ENCODE measurements around the gene TCF7L1.

TCF7L1 gene

DNA sequence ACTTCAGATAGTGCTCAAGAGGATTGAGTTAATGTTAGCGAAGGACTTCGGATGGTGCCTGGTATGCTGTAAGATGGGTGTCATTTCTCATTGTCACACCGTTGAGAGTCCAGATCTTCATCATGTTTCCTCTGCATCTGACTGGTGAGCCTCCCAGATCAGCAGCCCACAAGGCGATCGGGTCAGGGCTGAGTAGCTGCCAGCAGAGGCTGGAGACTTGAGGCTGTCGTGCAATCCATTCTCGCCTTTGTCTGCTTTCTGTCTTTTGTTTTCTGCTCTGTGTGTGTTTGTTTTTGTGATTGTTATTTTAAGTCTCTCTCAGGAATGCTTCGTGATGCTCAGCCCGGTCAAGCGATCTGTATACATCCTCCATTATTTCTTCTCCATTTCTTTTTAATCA is 98.8 kb downstream of the TCF7L1 start:
- DNase-seq = no peak

DNA sequence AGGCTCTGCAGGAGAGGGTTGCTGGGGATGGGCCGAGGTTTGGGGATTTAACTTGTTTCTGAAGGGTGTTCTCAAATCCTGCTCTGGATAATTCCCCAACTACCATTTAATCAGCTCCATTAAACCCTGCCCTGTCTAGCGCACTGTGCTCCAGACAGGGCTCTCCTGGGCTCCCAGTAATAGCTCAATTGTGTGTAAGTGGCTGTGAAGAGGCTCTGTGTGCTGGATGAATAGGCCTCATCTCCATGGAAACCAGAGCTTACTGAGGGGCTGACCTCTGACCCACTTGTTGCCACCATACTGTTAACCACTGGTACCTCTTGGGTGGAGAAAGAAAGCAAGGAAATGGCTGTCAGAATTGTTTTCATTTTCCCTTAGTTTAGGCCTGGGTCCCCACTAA is 101.7 kb downstream of the TCF7L1 start:
- DNase-seq = peak; percentile 71 to 81

DNA sequence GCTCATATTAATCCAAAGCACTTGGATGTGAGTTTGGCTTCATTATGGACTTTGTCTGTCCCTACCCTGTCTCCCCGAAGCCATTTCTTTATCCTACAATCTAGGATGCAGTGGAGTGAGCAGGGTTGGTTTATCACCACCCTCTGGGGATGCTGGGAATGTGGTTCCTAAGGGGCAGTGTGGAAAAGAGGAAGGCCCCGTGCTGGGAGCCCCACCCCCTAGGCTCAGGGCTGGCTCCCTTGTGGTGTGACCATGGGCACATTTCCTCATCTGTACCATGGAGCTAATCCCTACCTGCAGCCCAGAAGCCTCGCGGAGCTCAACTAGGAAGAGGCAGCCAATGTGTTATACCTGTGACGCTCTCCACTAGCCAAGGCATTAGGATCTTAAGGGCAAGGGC is 102.1 kb downstream of the TCF7L1 start:
- DNase-seq = no peak

DNA sequence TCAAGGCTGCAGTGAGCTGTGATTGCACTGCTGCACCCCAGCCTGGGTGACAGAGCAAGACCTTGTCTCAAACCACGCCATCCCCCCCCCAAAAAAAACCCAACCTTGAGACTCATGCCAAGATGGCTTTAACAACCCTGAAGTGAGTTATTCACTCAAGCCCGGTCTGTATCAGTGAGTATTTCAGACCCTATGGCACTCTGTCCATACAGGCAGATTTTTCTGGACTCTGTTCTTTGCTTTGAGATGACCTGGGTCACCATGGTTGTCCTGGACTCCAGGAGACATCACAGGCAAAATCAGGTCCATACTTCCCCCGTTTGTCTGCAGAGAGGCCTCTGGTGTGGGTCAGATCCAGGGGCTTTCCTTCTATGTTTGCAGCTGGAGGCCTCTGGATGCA is 102.9 kb downstream of the TCF7L1 start:
- DNase-seq = no peak

DNA sequence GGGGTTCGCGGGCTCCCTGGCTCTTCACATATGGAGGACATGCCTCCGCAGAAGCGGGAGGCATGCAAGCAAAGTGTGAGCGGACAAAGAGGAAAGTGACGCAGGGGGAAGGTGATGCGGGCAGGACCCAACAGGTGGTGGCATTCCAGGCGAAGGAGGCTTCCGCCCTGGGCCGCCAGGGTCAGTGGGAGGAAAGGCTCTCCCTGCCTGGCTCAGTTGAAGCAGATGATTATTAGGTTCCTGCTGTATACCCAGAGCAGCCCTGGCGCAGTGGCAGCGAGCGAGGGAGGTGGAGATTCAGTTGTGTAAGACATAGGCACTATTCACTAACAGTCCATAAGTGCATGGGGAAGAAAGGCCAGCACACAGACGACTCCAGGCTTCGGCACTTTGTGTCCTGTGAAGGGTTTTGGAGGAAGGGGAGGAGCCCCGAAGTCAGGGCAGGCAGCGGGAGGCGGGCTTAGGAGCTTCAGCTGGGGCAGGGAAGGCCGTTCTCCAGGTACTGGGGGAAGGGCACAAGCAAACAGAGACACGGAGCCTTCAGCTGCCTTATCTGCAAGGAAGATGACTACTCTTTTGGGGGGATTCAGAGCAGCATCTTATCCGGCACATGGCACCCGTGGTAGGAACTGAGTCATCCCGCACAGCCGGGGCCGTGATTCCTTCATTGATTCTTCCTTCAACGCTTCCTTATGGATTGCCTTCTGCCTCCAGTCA is 104.8 kb downstream of the TCF7L1 start:
- DNase-seq = no peak

DNA sequence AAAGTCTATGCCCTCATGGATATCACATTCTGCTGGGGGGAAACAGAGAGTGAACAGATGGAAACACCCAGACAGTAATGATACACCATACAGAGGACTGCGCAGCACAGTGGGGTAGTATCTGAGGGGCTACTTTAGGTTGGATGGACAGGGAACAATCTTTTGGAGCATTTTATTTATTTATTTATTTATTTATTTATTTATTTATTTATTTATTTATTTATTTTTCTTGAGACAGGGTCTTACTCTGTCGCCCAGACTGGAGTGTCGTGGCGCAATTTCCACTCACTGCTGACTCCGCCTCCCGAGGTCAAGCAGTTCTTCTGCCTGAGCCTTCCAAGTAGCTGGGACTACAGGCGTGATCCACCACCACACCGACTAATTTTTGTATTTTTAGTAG is 105.4 kb downstream of the TCF7L1 start:
- DNase-seq = no peak

DNA sequence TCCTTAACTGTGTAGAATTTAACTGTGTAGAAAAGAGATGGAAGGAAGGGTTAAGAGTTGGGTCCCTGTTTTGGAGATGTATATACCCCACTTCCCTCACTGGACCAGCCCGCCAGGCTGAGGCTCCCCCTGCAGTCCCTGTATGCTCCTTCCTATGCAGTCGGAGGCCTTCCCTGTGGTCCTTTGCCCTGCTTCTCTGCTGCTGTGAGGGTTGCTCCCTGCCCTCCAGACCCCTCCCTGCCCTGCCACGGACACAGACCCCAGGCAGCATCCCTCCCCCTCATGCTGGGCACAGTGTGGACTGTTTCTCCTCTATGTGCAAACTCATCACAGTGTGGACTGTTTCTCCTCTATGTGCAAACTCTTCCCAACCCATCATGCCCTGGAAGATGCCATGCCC is 105.9 kb downstream of the TCF7L1 start:
- DNase-seq = no peak

DNA sequence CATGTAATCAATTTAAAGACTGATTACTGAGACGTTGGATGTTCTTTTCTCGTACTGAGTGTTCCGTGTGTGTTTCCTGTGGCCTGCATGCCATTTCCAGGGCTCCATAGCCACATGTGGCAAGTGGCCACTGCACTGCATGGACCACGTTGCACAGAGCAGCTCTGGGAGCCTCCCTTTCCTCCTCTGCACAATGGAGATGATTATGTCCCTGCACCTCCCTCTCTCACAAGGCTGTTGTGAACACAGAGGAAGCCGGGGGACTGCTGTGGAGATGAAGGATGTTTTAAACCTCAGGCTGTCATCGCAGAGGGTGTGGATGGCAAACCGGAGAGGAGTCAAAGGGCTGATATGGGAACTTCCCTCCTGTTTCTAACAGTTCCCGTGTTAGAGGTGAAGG is 106.9 kb downstream of the TCF7L1 start:
- no peak for DNase-seq

DNA sequence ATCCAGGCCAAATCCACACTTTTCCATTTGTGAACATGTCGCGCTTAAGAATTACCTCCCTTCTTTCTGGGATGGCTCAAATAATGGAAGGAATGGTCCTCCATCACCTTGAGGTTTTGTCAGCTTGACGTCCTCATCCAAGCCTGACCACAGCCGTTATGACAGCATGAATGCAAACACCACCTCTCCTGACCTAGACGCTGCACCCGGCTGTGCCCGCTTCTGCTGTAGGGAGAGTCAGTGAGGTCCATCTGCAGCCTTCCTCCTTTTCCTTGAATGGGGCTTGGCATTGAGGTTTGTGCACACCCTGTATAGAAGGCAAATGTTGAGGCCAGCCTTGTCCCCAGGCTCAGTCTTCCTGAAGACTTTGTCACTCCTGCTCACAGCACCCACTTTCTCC is 109.1 kb downstream of the TCF7L1 start:
- no peak for DNase-seq

DNA sequence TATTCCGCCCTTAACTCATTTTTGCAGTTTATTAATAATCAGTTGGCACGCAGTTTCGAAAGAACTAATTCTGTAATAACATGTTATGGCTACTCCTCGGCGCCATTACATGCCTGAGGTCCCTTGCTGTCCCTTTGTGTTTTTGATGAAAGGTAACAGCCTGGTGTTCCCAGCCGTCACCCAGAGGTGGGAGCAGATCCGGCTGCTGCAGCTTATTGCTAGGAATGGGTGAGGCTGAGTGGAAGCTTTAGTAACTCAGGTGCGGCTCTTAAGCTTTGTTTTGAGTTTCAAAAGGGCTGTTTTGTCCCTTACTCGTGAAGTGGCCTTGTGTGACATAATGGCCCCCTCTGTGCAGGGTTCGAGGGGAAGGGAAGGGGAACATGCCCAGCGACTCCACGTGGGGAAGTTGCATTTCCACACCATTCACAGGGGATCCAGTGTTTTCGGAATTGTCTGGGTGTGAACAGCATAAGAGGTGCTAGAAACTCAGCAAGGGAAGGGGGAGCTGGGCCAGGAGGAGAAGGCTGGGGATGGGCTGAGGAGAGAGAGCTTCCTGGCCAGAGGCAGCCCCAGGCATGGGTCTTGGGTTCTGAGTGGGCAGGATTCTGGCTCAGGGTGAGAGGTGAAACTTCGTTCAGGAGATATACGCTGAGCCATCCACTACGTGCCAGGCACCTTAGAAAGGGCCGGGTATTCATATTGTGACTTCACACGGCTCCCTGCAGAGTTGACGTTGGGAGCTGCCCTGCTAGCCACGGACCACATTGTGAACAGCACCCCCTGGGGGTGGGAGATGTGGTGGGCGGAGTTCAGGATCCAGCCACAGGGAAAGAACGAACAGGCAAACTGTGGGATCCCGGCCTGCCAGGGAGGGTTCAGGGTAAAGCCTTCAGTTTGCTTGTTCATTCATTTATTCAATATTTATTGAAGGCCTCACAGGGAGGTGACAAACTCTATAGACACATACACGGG is 110.2 kb downstream of the TCF7L1 start:
- DNase-seq = peak in 1 of 2 experiments; percentile 10

DNA sequence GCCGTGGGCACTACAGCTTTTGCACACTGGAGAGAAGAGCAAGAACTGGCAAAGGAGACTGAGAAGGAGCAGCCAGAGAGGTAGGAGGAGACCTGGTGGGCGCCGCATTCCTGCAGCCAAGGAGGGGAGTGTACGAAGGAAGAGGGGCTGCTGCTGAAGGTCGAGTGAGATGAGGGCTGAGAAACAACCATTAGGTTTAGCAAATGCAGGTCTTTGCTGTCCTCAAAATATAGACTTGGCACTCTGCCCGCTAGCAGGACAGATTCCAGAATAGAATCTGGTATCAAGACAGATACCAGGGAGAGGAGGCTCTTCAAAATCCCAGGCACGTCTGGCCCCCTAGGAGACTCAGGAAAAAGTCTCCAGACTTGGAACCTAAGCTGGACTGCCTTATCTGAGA is 111.6 kb downstream of the TCF7L1 start:
- DNase-seq = no peak

DNA sequence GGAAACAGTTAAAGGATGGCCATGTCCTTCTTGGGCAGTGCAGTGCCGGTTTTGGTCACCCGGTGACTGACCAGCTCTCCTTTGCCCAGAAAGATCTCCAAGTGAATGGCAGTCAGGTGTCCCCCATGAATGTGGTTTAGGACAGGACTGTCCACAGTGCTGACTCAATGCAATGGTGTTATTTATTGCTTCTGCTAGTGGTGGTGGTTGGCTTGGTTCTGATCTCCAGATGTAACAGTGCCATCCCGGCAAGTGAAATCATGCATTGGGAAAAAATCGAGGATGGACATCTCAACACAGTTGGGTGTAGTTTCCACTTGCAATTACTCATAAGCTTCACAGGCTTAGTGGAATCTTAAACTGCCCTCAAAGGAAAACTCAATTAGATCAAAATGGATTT is 112.7 kb downstream of the TCF7L1 start:
- DNase-seq = no peak

DNA sequence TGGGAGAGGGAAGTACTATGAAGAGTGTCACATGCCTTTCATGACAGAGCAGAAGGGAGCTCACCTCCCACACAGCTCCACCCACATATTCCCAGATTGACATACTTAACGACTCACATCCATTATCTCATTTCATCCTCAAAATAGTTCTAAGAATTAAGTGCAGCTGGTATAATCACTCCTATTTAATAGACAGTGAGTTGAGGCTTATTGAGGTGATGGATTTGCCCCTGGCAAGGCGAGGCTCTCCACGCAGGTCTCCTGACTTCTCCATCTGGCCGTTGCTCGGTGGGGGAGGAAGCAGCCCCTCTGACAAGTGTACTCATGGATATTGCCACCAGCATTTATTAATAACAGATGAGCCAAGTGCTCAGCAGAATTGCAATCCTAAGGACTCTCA is 113.2 kb downstream of the TCF7L1 start:
- DNase-seq = no peak

DNA sequence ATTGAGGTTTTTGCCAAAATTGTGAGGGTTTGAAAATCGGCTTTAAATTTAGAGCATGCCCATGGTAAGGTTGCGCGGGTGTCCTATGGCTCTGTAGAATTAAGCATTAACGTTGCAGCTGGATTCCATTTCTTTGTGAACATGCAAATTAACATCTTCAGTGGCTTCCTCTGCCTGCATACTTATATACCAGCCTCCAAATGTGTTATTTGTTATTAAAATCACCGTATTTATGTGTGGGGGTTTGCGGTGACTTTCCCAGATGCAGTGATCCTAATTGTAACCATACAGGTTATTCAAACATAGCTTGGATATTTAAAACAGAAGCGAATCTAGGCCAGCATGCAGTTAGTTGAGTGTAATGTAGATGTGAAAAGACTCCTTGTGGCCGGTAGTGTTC is 114.4 kb downstream of the TCF7L1 start:
- DNase-seq = no peak

DNA sequence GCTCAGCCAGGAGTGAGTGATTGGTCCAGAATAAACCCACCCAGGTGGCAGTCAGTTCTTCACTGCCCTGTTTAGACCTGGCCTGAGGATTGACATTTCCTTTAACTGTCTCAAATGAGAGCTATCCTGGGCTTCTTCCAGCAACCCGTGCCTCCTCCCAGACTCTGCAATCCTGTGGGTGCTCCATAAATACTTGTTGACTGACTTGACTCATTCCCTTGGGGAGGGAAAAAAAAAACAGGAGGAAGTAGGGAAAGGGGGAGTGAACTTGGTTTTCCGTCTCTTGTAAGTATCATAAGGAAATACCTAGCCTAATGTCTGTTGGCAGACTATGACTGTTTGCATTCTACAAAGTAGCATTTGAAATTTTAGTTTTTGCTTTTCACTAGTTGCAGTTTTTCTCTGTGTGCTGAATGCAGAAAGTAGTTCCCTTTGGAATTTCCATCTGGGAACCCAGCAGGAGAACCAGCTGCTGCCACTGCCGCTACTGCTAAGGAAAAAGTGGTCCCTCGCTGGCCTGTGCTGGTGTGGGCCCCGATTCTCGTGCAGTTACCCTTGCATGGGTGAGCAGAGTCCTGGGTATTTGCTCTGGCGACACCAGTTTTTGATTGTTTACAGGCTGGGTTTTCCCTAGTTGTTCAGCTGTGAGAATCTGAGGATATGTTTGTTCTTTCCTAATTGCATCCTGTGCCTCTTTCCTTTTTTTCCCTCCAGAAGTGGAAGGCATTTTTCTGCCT is 115.7 kb downstream of the TCF7L1 start:
- no peak for DNase-seq

DNA sequence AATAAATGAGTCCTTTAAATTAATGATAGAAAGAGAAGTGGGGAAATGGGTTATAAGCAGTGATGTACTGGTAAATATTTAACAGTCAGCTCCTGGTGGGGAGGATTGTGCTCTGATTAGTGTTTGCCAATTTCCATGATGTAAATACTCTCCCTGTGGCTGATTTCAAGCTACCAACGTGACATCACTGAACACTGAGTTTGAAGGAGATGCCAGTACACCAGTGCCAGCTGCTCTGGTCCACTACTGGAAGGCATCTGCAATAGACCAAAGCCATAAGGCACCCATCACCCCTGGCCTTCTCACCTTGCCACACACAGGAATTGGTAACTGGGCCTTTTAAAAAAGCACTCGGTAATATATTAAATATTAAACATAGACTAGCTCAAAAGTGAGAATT is 116.9 kb downstream of the TCF7L1 start:
- no peak for DNase-seq

DNA sequence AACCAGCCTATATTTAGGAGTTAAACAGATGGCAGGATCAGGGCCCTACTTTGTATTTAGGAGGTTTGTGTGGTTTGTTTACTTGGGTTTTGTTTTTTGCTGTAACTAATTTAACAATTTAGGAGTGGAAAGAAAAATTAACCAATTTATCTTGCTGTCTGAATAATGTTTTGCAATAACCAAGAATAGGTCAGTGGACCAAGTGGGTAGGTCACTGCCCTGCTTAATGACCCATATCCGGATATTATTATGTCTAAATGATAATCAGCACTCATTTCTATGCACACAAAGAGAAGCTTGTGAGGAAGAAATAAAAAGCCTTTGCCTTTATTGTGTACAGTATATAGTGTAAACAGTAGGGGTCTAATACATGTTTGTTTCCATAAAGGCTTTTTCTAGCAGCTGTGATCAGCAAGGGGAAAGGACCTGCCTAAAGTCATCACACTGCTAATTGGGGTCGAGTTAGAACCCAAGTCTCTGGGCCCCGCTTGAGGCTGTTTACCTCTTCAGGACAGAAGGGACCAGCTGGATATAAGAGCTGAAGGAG is 118.0 kb downstream of the TCF7L1 start:
- no peak for DNase-seq

DNA sequence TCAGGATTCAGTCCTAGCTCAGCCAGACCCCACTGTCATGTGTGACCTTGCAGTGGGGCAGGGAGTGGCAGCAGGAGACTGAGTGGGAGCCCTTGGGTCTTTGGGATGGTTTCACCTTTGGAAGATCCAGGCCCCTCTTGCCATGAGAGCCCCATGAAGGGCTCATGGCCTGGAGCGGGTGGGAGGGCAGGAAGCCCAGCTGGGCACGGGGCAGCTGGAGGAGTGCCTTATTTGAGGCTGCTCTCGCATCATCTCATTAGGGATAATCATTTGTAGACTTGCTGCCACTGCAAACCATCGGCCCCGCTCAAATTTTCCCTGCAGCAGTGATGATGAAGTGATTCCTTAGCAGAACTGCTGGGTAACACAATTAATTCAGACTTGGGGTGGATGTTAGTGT is 120.7 kb downstream of the TCF7L1 start:
- no peak for DNase-seq

DNA sequence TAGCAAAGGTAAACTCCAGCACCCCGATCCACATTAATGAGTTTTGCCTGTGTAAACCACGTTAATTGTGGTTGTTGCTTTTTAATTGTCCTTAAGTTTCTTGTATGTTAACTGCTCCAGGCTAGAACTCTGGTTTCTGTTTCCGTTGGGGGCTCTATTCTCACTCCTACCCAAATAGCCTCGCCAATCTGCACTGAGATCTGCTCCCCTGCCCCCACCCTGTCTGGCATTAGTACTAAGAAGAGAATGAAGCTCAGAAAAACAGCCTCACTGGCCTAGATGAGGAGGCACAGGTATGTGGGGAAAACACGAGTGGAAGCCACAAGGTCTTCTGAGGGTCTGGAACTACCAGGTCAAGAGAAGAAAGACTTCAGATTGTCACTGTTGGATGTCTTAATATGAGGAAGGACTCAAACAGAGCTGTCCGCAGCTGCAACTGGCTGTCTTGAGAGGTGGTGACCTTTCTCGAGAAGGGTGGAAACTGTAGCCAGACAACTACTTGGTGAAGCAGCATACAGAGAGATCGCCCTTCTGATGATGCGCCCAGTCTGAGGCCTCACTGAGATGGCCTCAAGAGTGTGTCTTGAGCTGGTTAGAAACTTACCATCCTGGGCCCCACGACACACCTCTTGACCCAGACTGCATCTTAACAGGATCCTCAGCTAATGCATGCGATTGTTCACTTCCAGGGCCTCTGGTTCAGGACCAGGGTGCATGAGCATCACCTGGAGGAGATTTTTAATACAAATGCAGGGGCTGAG is 121.5 kb downstream of the TCF7L1 start:
- DNase-seq = no peak

DNA sequence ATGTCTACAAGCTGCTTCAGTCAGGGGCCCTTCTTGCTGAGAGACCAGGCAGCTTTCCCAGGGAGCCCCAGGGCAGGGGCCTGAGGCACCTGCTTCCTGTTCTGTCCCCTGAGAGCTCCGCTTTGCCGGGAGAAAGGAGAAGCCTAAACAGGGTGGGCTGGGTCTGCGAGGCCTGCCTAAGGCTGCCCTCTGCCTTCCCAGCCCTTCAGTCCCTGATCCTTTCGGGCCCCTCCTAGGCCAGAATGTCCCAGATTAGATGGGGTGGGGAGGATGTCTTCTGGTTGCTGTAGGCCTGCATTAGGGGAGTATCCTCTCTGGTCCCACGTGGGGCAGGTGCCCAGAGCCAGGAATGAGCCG is 122.2 kb downstream of the TCF7L1 start:
- DNase-seq = no peak

DNA sequence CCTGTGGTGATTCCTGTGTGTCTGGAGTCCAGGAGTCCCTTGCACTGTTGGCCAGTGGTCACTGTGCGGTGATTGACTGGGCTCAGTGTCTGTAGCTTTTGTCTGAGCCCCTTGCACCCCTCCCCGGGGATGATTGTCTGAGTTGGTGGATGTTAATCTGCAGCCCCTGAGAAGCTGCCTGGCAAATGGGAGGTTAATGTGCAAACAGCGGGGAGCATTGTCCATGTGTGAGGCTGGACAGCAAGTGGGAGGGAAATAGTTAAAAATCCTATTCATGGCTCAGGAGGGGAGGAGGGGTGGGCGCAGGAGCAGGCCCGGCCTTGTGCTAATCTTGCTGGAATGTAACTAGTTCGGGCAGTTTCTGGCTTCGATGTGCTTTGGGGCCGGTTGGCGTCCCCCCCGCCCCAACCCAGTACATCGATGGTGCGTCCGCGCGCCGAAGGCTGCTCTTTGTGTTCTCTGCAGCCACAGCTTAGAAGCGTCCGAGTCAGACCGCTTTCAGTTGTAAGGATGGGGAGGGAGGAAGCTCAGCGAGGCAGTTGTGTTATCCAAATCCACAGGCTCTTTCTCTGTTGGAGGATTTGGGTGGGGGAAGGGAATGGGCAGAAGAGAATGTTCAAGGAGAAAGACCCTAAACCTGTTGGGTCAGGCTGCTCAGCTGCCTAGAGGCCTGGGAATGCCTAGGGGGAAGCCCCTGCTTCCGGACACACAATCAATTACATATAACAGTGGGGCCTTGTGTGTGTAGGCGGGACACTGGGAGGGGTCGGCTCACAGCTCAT is 122.8 kb downstream of the TCF7L1 start:
- DNase-seq = no peak
